GM13976 (cell line): ENCODE measurements around the gene N4BP2L2.

Experiments used
- DNase-seq: peaks from one replicate; pipeline ENCODE4 v3.0.0; 2012; ENCODE audit warnings: low spot score
- in situ Hi-C: fragments of 300-500 bp; cut with MboI; formaldehyde crosslinking; loops from one replicate; pipeline ENCODE4 v1.12.0; 2022; ENCODE audit warnings: low sequenced_read_pairs, mixed read lengths, inconsistent platforms; ENCODE audit not compliant: unreplicated experiment
- TF ChIP-seq, protein P1 (sequence below): IDR thresholded peaks from 2 replicates; pipeline ENCODE4 v1.5.1; 2012; ENCODE audit warnings: borderline replicate concordance, mild to moderate bottlenecking; ENCODE audit not compliant: insufficient read depth; ENCODE audit errors: extremely low read depth, missing control alignments, control extremely low read depth

N4BP2L2 gene

DNA sequence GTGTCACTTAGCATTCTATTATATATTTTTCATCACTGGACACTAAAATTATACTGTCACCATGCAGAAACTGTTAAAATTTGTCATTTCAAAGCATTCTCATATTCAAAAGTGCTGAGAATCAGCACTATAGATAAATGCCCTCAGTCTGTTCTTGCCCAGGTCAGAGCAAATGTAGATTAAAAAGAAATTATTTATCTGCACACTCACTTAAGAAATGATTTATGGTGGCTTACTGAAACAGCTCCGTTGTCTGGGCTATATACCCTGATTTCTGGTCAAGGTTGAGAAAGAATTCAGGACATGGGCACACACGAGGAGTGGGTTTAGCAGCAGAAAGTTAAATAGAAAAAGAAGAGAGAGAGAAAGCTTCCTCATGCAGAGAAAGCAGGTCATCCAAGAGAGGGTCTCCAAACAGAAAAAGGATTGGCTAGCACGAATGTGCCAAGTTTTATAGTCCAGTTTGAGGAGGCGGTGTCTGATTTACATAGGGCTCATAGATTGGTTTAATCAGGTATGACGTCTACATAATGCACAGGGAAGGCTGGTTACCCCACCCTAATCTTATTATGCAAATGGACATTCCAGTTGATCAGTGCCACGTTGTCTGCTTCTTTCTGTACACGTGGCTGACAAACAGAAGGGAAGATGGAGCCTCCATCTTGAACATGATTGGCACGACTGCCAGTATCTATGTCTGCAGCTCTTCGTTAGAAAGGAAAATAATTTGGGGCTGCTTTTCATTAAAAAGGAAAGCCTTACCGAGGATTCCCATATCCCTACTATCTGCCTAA is 63.4 kb downstream of the N4BP2L2 start:
- no peak for DNase-seq
- TF ChIP-seq, protein P1, sequence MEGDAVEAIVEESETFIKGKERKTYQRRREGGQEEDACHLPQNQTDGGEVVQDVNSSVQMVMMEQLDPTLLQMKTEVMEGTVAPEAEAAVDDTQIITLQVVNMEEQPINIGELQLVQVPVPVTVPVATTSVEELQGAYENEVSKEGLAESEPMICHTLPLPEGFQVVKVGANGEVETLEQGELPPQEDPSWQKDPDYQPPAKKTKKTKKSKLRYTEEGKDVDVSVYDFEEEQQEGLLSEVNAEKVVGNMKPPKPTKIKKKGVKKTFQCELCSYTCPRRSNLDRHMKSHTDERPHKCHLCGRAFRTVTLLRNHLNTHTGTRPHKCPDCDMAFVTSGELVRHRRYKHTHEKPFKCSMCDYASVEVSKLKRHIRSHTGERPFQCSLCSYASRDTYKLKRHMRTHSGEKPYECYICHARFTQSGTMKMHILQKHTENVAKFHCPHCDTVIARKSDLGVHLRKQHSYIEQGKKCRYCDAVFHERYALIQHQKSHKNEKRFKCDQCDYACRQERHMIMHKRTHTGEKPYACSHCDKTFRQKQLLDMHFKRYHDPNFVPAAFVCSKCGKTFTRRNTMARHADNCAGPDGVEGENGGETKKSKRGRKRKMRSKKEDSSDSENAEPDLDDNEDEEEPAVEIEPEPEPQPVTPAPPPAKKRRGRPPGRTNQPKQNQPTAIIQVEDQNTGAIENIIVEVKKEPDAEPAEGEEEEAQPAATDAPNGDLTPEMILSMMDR, result no peak
- in situ Hi-C loops, result no loop called here

DNA sequence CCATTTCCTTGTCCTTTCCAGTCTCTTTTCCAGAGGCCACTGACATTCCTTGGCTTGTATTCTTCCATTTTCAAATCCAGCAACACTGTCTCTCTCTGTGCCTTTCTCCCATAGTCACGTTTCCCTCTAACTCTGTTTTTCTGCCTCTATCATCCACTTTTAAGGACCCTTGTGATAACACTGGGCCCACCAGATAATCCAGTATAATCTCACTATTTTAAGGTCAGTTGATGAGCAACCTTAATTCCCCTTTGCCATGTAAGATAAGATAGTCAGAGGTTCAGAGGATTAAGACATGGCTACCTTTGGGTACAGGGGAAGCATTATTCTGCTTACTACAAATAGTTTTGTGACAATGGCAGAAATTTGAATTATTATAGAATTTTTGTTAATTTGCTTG is 64.9 kb downstream of the N4BP2L2 start:
- TF ChIP-seq, protein P1, result no peak
- in situ Hi-C loops, result no loop called here
- DNase-seq, result no peak

DNA sequence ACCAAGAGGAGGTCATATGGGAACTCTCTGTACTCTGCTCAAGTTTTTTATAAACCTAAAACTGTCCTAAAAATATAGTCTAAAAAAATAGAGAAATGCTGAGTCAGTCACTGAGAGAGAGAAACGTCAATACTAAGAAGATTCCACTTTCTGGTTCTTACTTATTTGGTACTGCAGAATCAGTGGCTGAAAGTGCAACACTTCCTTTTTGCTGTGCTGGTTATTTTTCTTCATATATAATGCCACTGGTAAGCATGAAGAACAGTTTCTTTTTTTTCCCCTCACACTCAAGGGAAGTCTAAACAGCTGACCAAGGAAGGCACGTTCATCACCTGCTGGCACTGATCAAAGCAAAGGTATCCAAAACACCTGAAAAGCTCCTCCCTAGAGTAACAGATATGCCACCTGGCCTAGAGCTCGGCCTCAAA is 66.4 kb downstream of the N4BP2L2 start:
- peak; percentile 62 for DNase-seq
- in situ Hi-C loops, result no loop called here
- TF ChIP-seq, protein P1, result no peak

DNA sequence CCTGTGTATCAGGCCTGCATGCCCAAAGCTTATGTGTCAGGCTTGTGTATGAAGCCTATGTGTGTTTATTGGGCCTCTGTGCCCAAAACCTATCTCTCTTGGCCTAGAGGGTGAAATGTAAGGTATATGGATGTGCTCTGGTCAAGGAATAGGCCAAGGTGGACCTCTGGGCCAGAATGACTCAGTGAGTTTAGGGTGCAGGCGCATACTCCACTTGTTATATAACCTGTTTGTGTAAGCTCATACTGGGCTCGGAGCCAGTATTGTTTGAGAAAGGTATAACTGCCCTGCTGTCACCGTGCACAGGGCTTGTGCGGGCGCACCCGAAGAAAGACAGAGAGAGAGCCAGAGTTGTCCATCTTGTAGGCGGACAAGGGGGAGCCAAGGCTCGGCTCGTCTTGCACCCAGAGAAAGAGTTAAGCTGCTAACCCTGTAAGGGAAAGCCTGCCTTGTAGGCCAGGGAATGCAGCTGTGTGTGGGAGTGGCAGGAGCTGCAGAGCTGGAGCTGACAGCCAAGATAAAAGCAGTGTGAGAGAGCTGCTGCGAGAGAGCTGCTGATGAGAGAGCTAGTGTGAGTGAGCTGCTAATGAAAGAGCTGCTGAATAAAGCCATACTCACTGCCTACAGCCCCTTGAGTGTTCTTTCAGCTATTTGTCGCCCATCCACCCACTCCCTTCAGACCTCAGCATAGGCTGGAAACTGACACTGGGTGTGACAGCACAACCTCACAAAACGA is 67.2 kb downstream of the N4BP2L2 start:
- no peak for DNase-seq
- in situ Hi-C loops, result no loop called here
- TF ChIP-seq, protein P1, result no peak

DNA sequence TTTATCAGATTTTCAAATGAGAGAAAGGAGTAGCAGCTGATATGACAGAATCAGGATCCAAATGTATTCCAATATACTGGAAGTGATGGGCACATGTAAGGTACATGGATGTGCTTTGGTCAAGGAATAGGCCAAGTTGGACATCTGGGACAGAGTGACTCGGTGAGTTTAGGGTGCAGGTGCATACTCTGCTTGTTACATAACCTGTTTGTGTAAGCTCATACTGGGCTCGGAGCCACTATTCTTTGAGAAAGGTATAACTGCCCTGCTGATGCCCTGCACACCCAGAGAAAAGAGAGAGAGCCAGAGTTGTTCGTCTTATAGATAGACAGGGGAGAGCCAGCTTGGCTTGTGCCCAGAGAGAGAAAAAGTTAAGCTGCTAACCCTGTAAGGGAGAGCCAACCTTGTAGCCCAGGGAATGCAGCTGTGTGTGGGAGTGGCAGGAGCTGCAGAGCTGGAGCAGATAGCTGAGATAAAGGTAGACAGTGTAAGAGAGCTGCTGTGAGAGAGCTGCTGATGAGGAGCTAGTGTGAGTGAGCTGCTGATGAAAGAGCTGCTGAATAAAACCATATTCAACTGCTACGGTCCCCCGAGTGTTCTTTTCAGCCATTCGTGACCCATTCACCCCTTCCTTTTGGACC is 70.0 kb downstream of the N4BP2L2 start:
- in situ Hi-C loops, result no loop called here
- no peak for DNase-seq
- TF ChIP-seq, protein P1, result no peak

DNA sequence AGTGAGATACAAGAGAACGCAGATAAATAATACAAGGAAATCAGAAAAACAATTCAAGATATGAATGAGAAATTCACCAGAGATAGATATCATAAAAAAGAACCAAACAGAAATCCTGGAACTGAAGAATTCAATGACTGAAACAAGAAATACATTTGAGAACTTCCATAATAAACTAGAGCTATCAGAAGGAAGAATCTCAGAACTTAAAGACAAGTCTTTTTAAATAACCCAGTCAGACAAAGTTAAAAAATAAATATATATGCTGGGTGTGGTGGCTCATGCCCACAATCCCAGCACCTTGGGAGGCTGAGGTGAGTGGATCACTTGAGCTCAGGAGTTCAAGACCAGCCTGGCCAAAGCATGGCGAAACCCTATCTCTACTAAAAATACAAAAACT is 82.0 kb downstream of the N4BP2L2 start:
- DNase-seq, result no peak
- in situ Hi-C loops, result no loop called here
- TF ChIP-seq, protein P1, result no peak
